NCI-H187 treated with DMSO at 0.1 percent for 48 hours (cell line): Measurements from ENCODE around the gene GPR139.

Experiments used
- DNase-seq: peaks from one replicate; lab custom pipeline; 2025; lab: John Stamatoyannopoulos, UW

GPR139 gene

DNA sequence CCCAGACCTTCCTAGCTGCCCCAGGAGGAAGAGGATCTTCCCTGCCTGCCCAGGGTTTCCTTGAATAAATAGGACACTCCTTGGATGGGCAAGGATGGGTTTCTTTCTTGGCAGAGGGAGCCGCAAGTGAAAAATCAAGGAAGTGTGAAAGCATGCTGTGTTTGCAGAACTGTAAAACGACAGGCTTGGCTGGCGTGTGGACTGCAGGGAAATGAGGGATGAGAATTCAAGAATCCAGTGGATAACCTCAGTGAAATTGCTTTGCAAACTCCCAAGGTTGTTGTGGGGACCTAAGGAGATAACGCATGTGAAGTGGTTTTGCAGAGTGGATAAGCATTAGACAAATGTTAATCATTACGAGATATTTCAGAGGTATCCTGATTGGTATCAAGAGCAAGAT is 20.4 kb downstream of the GPR139 start:
- DNase-seq = no peak

GRCh38 chr16:20051611-20052010 is 22.1 kb downstream of the GPR139 start:
- DNase-seq = no peak

DNA sequence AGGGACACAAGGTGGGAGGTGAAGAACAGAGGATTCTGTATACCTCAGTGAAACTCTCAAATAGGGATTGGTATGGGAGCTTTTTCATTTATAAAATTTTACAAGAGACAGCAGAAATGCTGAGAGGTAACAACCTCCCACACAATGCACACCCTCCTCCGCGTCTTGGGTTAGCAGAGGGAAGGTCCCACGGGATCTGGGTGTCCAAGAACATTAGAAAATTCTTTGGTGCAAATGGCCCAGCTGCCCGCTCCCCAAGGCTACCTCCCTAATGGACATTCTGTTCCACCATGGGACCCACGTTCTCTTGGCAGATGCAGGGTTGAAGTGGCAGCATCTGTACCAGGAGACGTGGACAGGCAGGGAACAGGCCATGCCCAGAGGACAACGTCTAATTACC is 22.5 kb downstream of the GPR139 start:
- DNase-seq = no peak

- no peak for DNase-seq
Observed at GRCh38 chr16:20049831-20050230, 23.9 kb downstream of the GPR139 start.

- no peak for DNase-seq
Observed at GRCh38 chr16:20045886-20046285, 27.8 kb downstream of the GPR139 start.

- DNase-seq = no peak
Observed at GRCh38 chr16:20042848-20043247, 30.8 kb downstream of the GPR139 start.

GRCh38 chr16:20041924-20042596 is 31.6 kb downstream of the GPR139 start:
- no peak for DNase-seq

- no peak for DNase-seq
Observed at GRCh38 chr16:20040011-20040410, 33.7 kb downstream of the GPR139 start.

DNA sequence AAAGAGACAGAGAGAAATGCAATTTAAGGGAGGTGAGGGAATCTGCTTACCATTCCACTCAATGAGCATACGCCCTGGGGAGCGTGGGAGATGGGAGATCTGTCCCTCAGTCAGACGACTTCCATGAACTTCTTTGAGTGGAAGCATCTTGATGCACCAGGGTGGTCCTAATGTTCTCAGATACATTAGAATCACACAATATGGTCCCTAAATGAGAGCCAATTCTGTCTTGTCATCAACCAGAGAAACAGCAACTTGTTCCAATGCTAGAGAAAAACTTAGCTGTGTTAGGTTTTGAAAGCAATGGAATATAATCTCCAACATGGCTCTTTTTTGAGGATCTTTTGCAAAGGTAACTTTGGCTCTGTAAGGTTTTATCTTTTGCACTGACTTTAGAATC is 44.1 kb downstream of the GPR139 start:
- no peak for DNase-seq

GRCh38 chr16:20026361-20027072 is 47.2 kb downstream of the GPR139 start:
- DNase-seq = no peak

DNA sequence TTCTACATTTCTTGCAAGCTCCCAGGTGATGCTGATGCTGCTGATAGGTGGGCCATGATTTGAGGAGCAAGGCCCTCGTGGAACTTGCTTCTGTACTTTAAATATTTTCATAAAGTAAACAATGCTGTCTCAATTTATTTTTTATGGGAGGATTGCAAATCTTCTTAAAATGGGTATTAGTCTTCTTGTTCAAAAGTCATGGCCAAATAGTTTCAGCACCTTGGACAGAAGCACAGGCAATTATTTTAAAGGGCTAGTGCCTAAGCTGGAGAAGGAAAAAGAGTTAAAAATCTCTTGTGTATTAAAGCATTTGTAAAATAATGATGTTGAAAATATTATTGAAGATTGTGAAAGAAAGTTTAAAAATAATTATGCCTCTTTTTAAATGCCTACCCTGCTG is 50.5 kb downstream of the GPR139 start:
- no peak for DNase-seq

DNA sequence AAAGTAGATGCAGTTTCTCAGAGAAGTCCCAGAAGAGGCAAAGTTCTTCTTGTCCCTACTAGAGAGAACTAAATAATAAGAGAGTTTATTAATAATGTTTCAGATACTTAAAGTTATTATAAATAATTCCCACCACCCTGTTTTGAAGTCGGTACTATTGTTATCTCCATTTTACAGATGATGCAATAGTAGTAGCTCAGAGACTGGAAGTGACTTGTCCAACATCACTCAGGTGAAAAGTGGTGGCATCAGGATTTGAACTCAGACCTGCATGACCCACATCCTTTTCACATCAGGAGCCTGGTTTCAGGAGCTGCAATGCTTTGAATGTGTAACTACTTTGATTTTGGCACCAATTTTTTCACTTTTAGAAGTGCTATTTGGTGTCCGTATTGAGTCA is 52.7 kb downstream of the GPR139 start:
- DNase-seq = no peak

GRCh38 chr16:20020083-20020482 is 53.6 kb downstream of the GPR139 start:
- DNase-seq = no peak

- no peak for DNase-seq
Observed at GRCh38 chr16:20016234-20016633, 57.5 kb downstream of the GPR139 start.

GRCh38 chr16:20004931-20005330 is 68.8 kb downstream of the GPR139 start:
- DNase-seq = no peak

DNA sequence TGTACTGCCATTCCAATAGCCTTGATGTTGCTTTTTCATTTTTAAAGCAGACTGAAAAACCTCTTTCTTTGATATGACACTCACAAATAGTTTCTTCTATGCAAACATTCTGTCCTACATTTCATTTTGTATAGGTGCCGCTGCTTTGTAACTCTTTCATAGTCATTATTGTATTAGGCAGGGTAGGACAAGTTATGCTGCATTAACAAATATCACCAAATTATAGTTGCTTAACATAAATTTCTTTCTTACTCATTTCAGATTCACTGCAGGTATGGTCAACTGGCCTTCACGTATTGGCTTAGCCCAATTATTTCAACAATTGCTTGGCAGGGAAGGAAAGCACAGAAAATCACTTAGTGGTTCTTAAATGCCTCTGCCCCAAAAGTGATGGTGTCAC is 70.8 kb downstream of the GPR139 start:
- no peak for DNase-seq

DNA sequence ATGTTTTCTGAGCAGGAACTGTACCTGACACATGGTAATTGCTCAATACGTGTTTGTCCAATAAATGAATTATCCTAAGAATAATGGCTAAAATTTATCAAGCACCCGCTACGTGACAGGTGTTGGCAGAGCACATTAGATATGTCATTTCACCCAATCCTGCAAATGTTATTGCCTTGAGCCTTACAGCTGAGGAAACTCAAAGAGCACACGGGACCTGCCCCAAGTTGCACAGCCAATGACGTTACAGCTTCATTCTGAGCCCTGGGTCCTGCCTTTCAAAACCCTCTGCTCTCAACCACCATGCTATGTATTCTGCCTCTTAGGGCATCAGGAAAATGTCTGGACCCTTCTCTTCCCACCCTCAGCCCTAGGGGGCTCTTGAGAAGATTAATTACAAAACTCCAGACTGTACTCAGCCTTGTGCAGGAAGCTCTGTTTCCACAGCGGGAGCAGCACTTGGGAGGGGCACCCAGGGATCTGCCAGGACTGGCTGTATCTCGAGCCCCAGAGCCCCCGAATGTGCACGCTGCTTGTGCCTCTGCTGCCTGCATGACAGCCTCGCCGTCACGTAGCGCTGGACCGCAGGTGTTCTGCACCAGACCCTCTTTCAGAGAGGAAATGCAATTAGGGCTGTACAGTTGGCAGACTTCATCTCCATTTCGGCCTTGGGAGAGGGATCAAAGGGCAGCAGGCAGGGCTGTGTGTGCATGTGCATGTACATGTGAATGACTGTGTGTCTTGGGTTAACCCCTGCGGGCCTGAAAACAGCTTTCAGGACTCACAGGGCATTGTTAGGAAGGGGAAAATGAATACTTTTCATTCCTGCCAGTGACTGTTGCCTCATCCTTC is 71.6 kb downstream of the GPR139 start:
- no peak for DNase-seq

DNA sequence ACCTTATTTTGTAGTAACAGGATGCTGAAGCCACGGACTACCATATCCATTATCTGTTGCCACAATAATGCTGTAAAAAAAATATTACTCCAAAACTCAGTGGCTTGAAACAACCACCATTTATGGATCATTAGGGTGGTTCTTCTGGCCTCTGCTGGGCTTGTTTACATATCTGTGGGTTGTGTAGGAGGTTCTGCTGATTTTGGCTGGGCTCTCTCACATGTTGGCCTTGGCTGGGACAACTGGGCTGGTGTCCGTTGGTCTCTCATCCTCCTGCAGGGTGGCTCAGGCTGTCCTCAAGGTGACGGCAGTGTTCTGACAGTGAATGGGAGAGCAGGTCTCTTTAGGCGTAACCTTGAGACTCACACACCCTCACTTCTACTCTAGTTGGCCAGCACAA is 76.0 kb downstream of the GPR139 start:
- no peak for DNase-seq

GRCh38 chr16:19997264-19997663 is 76.4 kb downstream of the GPR139 start:
- no peak for DNase-seq

GRCh38 chr16:19994466-19995170 is 79.1 kb downstream of the GPR139 start:
- no peak for DNase-seq

GRCh38 chr16:19991614-19992013 is 82.1 kb downstream of the GPR139 start:
- no peak for DNase-seq

GRCh38 chr16:19984135-19984534 is 89.6 kb downstream of the GPR139 start:
- no peak for DNase-seq
